ENCODE data around the gene LIME1. TPM values are rescaled to one million over a fixed set of nuclear protein-coding genes. Genes with fewer than 3 reads are reported as not detected.
A peak's percentile ranks its signal among the peaks of the same experiment; 100 is the strongest.

The LIME1 gene
- polyA plus RNA-seq, 2 of the 4 experiments (the other 2 are of a cell fraction): 2.5 to 6.5 TPM

DNA sequence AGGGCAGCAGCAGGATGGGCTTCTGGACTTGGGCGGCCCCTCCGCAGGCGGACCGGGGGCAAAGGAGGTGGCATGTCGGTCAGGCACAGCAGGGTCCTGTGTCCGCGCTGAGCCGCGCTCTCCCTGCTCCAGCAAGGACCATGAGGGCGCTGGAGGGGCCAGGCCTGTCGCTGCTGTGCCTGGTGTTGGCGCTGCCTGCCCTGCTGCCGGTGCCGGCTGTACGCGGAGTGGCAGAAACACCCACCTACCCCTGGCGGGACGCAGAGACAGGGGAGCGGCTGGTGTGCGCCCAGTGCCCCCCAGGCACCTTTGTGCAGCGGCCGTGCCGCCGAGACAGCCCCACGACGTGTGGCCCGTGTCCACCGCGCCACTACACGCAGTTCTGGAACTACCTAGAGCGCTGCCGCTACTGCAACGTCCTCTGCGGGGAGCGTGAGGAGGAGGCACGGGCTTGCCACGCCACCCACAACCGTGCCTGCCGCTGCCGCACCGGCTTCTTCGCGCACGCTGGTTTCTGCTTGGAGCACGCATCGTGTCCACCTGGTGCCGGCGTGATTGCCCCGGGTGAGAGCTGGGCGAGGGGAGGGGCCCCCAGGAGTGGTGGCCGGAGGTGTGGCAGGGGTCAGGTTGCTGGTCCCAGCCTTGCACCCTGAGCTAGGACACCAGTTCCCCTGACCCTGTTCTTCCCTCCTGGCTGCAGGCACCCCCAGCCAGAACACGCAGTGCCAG lies 39.7 kb upstream of the LIME1 start, which contains the start of gene TNFRSF6B:
TNFRSF6B (plus strand) TSS at position 25 of the 729 bp plus-strand sequence; CDS start at position 141, 116 bp downstream.
- ATAC-seq (no peak), FAIRE-seq (no peak), DNase-seq (ENCODE audit: low read depth in 1 of 2, low spot score in 1 of 2) (no peak)
- Histone ChIP-seq H3K4me1 (peaks cover 35% of the 10 kb centered on the region), H3K4me3 (no peak within 1 kb of the TSS), H3K27ac (peak within 1 kb of the TSS; percentile 16 to 94; a peak in 3 of 6 replicates), H3K4me2 (no peak within 1 kb of the TSS), H3K9me3 (no peaks in the 10 kb centered on the region)
- WGBS (ENCODE audit: missing lambda C conversion rate): 93% methylated on average over 44 of the region's 52 CpGs
- POLR2A ChIA-PET: interaction anchor here (3.0 kb wide), 1 partner anchor 11 kb away, joined by 38 read pairs; the partner anchor contains the start of genes ARFRP1 and ZGPAT
- CTCF ChIA-PET: interaction anchor here (1.3 to 2.4 kb wide), 2 partner anchors 89 to 159 kb away, joined by 4 to 6 read pairs; partner anchors contain the start of gene PTK6
- TF ChIP-seq, protein P1, sequence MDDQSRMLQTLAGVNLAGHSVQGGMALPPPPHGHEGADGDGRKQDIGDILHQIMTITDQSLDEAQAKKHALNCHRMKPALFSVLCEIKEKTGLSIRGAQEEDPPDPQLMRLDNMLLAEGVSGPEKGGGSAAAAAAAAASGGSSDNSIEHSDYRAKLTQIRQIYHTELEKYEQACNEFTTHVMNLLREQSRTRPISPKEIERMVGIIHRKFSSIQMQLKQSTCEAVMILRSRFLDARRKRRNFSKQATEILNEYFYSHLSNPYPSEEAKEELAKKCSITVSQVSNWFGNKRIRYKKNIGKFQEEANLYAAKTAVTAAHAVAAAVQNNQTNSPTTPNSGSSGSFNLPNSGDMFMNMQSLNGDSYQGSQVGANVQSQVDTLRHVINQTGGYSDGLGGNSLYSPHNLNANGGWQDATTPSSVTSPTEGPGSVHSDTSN (IDR thresholded peaks at IDR 0.05): peak; percentile 39; the same call in 1 of the 2 replicates
- TF ChIP-seq, protein P2, sequence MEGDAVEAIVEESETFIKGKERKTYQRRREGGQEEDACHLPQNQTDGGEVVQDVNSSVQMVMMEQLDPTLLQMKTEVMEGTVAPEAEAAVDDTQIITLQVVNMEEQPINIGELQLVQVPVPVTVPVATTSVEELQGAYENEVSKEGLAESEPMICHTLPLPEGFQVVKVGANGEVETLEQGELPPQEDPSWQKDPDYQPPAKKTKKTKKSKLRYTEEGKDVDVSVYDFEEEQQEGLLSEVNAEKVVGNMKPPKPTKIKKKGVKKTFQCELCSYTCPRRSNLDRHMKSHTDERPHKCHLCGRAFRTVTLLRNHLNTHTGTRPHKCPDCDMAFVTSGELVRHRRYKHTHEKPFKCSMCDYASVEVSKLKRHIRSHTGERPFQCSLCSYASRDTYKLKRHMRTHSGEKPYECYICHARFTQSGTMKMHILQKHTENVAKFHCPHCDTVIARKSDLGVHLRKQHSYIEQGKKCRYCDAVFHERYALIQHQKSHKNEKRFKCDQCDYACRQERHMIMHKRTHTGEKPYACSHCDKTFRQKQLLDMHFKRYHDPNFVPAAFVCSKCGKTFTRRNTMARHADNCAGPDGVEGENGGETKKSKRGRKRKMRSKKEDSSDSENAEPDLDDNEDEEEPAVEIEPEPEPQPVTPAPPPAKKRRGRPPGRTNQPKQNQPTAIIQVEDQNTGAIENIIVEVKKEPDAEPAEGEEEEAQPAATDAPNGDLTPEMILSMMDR (IDR thresholded peaks at IDR 0.05): no peak
- TF ChIP-seq, protein P3, sequence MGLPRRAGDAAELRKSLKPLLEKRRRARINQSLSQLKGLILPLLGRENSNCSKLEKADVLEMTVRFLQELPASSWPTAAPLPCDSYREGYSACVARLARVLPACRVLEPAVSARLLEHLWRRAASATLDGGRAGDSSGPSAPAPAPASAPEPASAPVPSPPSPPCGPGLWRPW (IDR thresholded peaks at IDR 0.05): no peak
- TF ChIP-seq FOSL2 (IDR thresholded peaks at IDR 0.05) (no peak), FOSL2 (CRISPR knock-in tag; IDR thresholded peaks at IDR 0.05) (no peak), POLR2AphosphoS2 (conservative IDR thresholded peaks at IDR 0.05; ENCODE audit: low read length) (0 out of 2 replicates have a peak, but pooled peaks have one; percentile 55), EHF (CRISPR knock-in tag; IDR thresholded peaks at IDR 0.05) (no peak), ZNF302 (CRISPR knock-in tag; IDR thresholded peaks at IDR 0.05) (no peak), RAD21 (conservative IDR thresholded peaks at IDR 0.05 in 1 of 2, IDR thresholded peaks at IDR 0.05 in 1 of 2) (no peak), ZC3H11A (IDR thresholded peaks at IDR 0.05) (no peak), HDAC2 (IDR thresholded peaks at IDR 0.05) (no peak), KDM1A (IDR thresholded peaks at IDR 0.05; ENCODE audit: low read depth) (no peak), PHF8 (IDR thresholded peaks at IDR 0.05; ENCODE audit: borderline replicate concordance, low read depth) (no peak), TFCP2L1 (CRISPR knock-in tag; IDR thresholded peaks at IDR 0.05) (0 out of 2 replicates have a peak, but pooled peaks have one; percentile 19), EP300 (IDR thresholded peaks at IDR 0.05) (no peak)
- TF ChIP-seq, protein P4, sequence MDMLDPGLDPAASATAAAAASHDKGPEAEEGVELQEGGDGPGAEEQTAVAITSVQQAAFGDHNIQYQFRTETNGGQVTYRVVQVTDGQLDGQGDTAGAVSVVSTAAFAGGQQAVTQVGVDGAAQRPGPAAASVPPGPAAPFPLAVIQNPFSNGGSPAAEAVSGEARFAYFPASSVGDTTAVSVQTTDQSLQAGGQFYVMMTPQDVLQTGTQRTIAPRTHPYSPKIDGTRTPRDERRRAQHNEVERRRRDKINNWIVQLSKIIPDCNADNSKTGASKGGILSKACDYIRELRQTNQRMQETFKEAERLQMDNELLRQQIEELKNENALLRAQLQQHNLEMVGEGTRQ (IDR thresholded peaks at IDR 0.05): no peak

DNA sequence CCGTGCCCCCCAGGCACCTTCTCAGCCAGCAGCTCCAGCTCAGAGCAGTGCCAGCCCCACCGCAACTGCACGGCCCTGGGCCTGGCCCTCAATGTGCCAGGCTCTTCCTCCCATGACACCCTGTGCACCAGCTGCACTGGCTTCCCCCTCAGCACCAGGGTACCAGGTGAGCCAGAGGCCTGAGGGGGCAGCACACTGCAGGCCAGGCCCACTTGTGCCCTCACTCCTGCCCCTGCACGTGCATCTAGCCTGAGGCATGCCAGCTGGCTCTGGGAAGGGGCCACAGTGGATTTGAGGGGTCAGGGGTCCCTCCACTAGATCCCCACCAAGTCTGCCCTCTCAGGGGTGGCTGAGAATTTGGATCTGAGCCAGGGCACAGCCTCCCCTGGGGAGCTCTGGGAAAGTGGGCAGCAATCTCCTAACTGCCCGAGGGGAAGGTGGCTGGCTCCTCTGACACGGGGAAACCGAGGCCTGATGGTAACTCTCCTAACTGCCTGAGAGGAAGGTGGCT lies 39.1 kb upstream of the LIME1 start:
- TF ChIP-seq, protein P1 (IDR thresholded peaks at IDR 0.05): 0 out of 2 replicates have a peak, but pooled peaks have one; percentile 29
- TF ChIP-seq ZC3H11A (IDR thresholded peaks at IDR 0.05): no peak
- Histone ChIP-seq H3K9me3 (no peaks in the 10 kb centered on the region), H3K4me2 (no peak overlapping the region), H3K4me1 (peaks cover 33% of the 10 kb centered on the region), H3K27ac (peak overlapping the region; percentile 16 to 94; a peak in 3 of 6 replicates), H3K4me3 (no peak overlapping the region)
- ATAC-seq (peak in 1 of 2 experiments; percentile 4; a peak in 2 of 6 replicates), DNase-seq (ENCODE audit: low read depth in 1 of 2, low spot score in 1 of 2) (no peak), FAIRE-seq (no peak)
- POLR2A ChIA-PET: interaction anchor here (3.0 kb wide), 1 partner anchor 10 kb away, joined by 38 read pairs; the partner anchor contains the start of genes ARFRP1 and ZGPAT
- CTCF ChIA-PET: interaction anchor here (0.9 to 2.4 kb wide), 5 partner anchors 8 to 160 kb away, joined by 3 to 6 read pairs (median 3); partner anchors contain the start of genes PTK6 and SLC2A4RG
- 90% methylated on average over 4 of the region's 7 CpGs for WGBS (ENCODE audit: missing lambda C conversion rate)
